HG03520 (cell line): ENCODE measurements around the gene ACAA1.

Source experiments
- ATAC-seq: cut with Tn5 transposase; IDR thresholded peaks from one replicate; pipeline ENCODE4 v1.9.1; 2021; ENCODE audit warnings: mild to moderate bottlenecking, moderate library complexity; ENCODE audit not compliant: unreplicated experiment

The ACAA1 gene

GRCh38 chr3:38120693-38121450, 16.1 kb downstream of the ACAA1 start:
- no peak for ATAC-seq

GRCh38 chr3:38119821-38120692, 16.9 kb downstream of the ACAA1 start:
- no peak for ATAC-seq

GRCh38 chr3:38119248-38119544, 17.7 kb downstream of the ACAA1 start:
- ATAC-seq, result no peak

DNA sequence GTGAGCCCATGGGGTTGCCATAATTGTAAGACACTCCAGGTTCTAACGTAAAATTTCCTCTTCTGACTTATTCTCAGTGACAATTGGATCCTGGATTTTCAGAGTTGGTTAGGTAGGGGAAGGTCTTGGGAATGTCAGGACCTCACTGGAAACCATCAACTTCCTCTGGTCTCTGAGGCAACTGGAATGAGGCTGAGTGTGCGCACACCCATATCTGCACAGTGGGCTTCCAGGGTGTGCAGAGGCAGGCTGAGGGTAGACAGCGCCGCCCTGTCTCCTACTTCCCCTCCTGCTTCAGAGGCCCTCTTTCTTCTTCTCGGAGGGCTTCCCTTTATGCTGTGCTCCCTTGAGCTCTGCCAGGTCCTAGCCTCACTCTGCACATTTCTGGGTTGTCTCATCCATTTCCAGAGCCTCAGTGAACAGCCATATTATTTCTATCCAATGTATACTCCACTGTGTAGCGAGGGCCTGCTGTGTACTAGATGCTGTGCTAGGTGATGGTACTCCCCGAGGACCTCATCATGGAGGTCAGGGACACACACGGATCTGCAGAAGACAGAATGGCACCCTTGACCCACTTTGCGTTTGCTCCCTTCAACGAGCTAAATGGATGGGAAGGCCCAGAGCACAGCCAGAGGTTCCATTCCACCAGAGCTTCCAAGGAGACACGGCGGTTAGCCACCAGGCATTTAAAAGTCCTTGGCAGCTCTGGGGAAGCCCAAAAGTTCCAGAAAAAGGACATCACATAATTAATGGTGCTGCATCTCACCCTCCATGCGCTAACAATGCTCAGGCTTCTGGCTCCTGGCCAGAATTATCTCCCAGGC, 18.3 kb downstream of the ACAA1 start:
- ATAC-seq, result no peak

GRCh38 chr3:38117748-38118420, 19.0 kb downstream of the ACAA1 start:
- ATAC-seq, result peak; percentile 81

DNA sequence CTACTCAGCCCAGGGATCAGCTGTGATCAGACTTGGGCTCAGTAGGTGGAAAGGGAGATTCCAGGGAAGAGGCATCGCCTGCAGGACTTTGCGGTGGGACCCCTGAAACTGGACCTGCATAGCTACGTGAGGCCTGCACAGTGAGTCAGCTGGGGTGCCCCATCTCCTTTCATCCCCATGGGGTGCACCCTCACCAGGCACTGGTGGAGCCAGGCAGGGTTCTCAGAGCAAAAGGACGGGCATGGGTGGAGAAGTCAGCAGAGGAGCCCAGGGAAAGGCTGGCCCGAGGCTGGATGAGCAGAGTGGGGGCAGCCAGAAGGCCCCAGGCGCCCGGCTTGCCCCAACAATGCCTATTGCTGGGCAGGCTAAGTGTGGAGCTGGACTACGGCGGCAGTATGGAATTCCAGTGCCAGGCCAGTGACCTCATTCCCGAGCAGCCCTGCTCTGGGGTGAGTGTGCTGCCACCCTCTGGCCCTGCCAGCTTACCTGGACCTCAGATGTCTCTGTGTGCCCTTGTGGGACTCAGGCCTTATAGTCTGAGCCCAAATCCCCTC, 19.7 kb downstream of the ACAA1 start:
- no peak for ATAC-seq

DNA sequence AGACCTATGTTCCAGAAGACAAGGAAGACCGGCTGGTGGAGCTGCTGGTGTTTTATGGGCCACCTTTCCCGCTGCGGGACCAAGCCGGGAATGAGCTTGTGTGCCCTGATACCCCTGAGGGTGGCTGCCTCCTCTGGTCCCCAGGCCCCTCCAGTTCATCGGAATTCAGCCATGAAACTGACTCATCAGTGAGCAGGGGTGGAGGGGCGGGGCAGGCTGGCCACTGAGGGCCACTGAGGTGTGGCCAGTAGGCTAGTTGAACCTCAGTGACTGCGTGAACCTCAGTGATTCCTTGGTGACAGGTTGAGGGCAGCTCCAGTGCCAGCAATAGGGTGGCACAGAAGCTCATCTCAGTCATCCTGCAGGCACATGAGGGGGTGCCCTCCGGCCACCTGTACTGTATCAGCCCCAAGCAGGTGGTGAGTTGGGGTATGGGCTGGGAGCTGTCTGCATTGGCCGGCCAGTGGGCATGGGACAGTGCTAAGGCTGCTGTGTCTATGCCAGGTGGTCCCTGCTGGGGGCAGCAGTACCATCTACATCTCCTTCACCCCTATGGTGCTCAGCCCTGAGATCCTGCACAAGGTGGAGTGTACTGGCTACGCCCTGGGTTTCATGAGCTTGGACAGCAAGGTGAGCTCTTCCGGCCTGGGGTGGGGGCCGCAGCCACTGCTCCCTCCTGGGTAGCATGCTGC, 20.3 kb downstream of the ACAA1 start:
- no peak for ATAC-seq

DNA sequence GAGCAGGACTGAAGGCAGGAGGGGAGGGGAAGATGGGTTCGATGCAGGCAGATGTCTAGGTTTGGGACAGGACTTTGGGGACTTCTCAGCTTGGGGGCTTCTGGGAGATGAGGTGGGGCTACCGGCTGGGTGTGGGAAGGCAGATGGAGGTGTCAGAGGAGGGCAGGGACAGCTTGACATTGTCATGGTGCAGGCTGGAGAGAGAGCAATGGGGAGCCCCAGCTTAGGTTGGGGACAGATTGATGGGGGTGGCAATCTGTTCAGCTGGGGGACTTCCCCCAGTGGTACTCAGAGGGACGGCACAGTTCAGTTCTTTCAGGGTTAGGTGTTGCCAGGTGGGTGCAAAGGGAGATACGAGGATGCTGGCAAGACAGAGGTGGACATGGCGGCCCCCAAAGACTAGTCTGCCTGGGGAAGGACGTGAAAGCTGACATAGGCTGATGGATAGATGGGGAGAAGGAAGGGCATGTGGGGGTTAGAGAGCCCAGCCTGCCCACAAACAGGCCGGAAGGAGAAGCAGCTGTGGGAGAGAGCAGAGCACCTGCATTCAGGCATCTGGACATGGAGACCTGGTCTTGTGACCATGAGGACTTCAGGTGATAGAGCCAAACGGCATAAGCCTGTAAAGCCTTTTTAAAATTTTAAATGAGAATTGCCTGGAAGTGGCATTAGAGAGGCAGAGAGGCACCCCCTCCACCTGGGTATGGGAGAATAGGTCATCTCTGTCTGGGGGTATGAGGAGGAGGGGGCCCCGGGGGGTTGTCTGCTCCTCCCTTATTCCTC, 21.1 kb downstream of the ACAA1 start:
- no peak for ATAC-seq

- ATAC-seq, result no peak
Measured at GRCh38 chr3:38114875-38115644, 21.9 kb downstream of the ACAA1 start.

DNA sequence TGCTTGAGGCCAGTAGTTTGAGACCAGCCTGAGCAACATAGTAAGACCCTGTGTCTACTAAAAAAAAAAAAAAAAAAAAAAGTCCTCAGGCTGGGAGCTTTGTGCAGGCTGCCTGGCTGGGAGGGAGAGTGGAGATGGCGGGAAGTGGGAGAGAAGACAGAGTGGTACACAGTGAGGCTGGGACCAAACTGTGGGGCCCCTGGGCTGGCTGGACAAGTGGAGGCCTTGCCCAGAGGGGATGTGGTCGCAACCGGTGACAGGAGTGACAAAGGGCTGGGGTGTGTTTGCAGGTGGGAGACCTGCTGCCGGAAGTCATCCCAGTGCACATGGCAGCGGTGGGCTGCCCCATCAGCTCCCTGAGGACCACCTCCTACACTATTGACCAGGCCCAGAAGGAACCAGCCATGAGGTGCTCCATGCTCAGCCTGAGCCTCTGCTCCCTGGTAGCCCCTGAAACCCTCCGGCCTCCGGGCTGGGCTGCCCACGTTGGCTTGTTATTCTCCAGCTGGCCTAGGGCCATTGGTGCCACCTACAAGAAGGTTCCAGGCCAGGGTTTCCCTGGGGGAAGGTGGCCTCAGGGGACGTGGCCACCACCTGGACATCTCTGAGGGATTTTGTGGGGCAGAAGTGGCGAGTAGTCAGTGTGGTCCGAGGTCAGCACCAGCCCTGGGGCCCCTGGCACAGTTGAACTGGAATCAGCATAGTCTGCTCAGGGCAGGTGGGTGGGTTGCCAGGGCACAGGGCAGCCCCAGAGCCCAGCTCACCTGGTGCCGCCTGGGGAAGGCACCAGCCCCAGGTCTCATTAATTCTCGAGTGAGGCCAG, 22.7 kb downstream of the ACAA1 start:
- no peak for ATAC-seq

DNA sequence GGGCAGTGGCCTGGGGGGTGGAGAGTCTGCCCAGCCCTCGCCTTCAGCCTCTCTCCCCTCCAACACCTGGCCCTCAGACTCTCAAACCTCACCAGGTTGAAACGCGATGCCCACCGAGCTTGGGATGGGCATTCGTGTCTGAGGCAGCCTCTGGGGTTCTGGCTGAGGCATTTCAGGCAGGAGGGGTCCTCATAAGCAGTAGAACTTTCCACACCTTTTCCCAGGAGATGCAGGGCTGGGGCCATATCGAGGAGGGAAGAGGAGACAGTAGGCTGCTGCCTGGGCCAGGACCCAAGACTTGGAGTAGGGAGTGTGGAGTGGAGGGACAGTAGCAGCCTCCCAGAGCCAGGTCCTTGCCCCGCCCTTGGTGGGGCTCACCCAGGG, 24.6 kb downstream of the ACAA1 start:
- ATAC-seq, result no peak

DNA sequence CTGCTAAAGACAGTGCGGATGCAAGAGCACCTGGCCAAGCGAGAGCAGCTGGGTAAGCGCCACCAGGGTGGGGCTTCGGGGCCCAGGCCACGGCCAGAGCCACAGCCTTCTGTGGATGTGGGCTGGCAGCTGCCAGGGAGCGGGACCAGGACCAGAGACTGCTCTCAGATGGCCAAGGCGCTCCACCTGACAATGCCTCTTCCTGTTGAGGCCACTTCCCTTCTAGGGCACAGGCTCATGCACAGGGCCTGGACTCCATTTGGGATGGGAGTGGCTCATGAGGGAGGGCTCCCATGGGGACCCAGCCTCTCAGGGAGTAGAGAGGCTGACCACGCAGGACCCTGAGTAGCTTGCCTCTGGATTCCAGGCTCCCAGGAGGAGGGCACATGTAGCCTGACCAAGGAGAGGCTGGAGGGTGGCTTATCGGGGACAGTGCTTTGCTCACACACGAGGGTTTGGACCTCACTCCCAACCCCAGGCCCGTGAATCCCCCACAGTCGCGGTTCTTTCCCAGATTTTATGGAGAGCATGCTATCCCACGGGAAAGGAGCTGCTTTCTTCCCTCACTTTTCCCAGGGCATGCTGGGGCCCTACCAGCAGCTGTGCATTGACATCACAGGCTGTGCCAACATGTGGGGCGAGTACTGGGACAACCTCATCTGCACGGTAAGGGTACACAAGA, 25.1 kb downstream of the ACAA1 start:
- no peak for ATAC-seq

DNA sequence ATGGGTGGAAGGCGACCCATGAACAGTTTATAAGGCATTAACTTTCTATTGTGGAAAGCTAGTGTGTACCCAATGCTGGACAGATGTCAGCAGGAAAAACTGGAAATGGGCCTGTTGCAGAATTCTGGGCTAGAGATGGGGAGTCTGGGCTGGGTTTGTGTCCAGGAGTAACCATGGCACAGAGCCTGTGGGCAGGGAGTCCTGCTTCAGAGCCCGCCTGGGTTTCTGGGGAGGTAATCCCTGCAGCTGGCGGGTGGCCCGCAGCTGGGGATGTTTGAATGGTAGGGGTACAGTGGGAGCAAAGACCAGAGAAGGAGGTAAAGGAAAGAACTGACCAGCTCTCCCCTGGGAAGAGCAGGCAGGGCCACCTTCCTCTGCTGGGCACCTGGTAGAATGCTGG, 25.7 kb downstream of the ACAA1 start:
- ATAC-seq, result no peak

GRCh38 chr3:38110314-38111050, 26.4 kb downstream of the ACAA1 start:
- ATAC-seq, result no peak

- no peak for ATAC-seq
Measured at GRCh38 chr3:38109580-38110313, 27.2 kb downstream of the ACAA1 start.
